ENCODE measurements around the gene MYOM3. TPM values are rescaled to one million over a fixed set of nuclear protein-coding genes. Genes with fewer than 3 reads are reported as not detected.

Gene MYOM3
- total RNA-seq, 1 donor from 2014 or later = 0.70 TPM

GRCh38 chr1:24089743-24090555, 22.0 kb downstream of the MYOM3 start:
- Mint-ChIP-seq H3K36me3 (ENCODE audit: low read depth) (no peaks in the 10 kb centered on the region), H3K4me3 (ENCODE audit: unreplicated experiment) (no peak overlapping the region), H3K9me3 (ENCODE audit: low read depth) (no peaks in the 10 kb centered on the region), H3K27ac (ENCODE audit: unreplicated experiment) (no peak overlapping the region), H3K4me1 (ENCODE audit: low read depth) (no peaks in the 10 kb centered on the region), H3K27me3 (ENCODE audit: low read depth) (peaks cover 4% of the 10 kb centered on the region)
- TF ChIP-seq CTCF (IDR thresholded peaks at IDR 0.05) = no peak
- no peak for DNase-seq (ENCODE audit: low spot score)

- no peak for DNase-seq (ENCODE audit: low spot score)
- no peak for TF ChIP-seq CTCF (IDR thresholded peaks at IDR 0.05)
- no peaks in the 10 kb centered on the region for H3K4me1 Mint-ChIP-seq (ENCODE audit: low read depth)
- H3K27ac Mint-ChIP-seq (ENCODE audit: unreplicated experiment) = no peak overlapping the region
- no peaks in the 10 kb centered on the region for H3K9me3 Mint-ChIP-seq (ENCODE audit: low read depth)
- no peak overlapping the region for H3K4me3 Mint-ChIP-seq (ENCODE audit: unreplicated experiment)
- H3K36me3 Mint-ChIP-seq (ENCODE audit: low read depth) = no peaks in the 10 kb centered on the region
- H3K27me3 Mint-ChIP-seq (ENCODE audit: low read depth) = peaks cover 2% of the 10 kb centered on the region
Observed at GRCh38 chr1:24089027-24089742, 22.8 kb downstream of the MYOM3 start.

GRCh38 chr1:24086466-24086865, 25.5 kb downstream of the MYOM3 start:
- no peak for DNase-seq (ENCODE audit: low spot score)
- H3K4me3 Mint-ChIP-seq (ENCODE audit: unreplicated experiment) = no peak overlapping the region
- H3K36me3 Mint-ChIP-seq (ENCODE audit: low read depth) = no peaks in the 10 kb centered on the region
- no peak overlapping the region for H3K27ac Mint-ChIP-seq (ENCODE audit: unreplicated experiment)
- H3K9me3 Mint-ChIP-seq (ENCODE audit: low read depth) = no peaks in the 10 kb centered on the region
- H3K27me3 Mint-ChIP-seq (ENCODE audit: low read depth) = peaks cover 2% of the 10 kb centered on the region
- no peaks in the 10 kb centered on the region for H3K4me1 Mint-ChIP-seq (ENCODE audit: low read depth)
- no peak for TF ChIP-seq CTCF (IDR thresholded peaks at IDR 0.05)

GRCh38 chr1:24085546-24085945, 26.4 kb downstream of the MYOM3 start:
- DNase-seq (ENCODE audit: low spot score) = no peak
- Mint-ChIP-seq H3K27ac (ENCODE audit: unreplicated experiment) (no peak overlapping the region), H3K4me3 (ENCODE audit: unreplicated experiment) (no peak overlapping the region), H3K27me3 (ENCODE audit: low read depth) (peaks cover 2% of the 10 kb centered on the region), H3K9me3 (ENCODE audit: low read depth) (no peaks in the 10 kb centered on the region), H3K4me1 (ENCODE audit: low read depth) (no peaks in the 10 kb centered on the region), H3K36me3 (ENCODE audit: low read depth) (no peaks in the 10 kb centered on the region)
- TF ChIP-seq CTCF (IDR thresholded peaks at IDR 0.05) = no peak

GRCh38 chr1:24085007-24085406, 26.9 kb downstream of the MYOM3 start:
- H3K4me1 Mint-ChIP-seq (ENCODE audit: low read depth) = no peaks in the 10 kb centered on the region
- H3K27ac Mint-ChIP-seq (ENCODE audit: unreplicated experiment) = no peak overlapping the region
- no peak for DNase-seq (ENCODE audit: low spot score)
- no peak for TF ChIP-seq CTCF (IDR thresholded peaks at IDR 0.05)
- no peaks in the 10 kb centered on the region for H3K9me3 Mint-ChIP-seq (ENCODE audit: low read depth)
- H3K4me3 Mint-ChIP-seq (ENCODE audit: unreplicated experiment) = no peak overlapping the region
- no peaks in the 10 kb centered on the region for H3K36me3 Mint-ChIP-seq (ENCODE audit: low read depth)
- peaks cover 2% of the 10 kb centered on the region for H3K27me3 Mint-ChIP-seq (ENCODE audit: low read depth)
